Activated CD4-positive, alpha-beta T cell treated with anti-CD3 and anti-CD28 coated beads for 36 hours (primary cell): ENCODE results near the gene CHD3. TPM values are rescaled to one million over a fixed set of nuclear protein-coding genes. Genes with fewer than 3 reads are reported as not detected.

ENCODE experiments used
- ATAC-seq: fragments of 200-7000 bp; cut with Tn5 transposase; one replicate; pipeline ENCODE4 v1.10.0; 2021; ENCODE audit warnings: mild to moderate bottlenecking, moderate library complexity
- CTCF ChIA-PET: fragments of 350-600 bp; sonication (Branson Sonifier 250); formaldehyde crosslinking; loops from one replicate; lab custom pipeline; 2021; ENCODE audit warnings: antibody characterized with exemption; lab: Charles Lee
- POLR2A ChIA-PET: fragments of 350-600 bp; sonication (Branson Sonifier 250); formaldehyde crosslinking; loops from one replicate; lab custom pipeline; 2021; ENCODE audit warnings: antibody characterized with exemption, inconsistent platforms; lab: Charles Lee
- DNase-seq: peaks from one replicate; pipeline ENCODE4 v3.0.0-alpha.2; 2020
- H3K27ac Mint-ChIP-seq: one replicate; pipeline ENCODE4 v1.8.0; 2021; ENCODE audit warnings: mixed read lengths
- H3K27me3 Mint-ChIP-seq: one replicate; pipeline ENCODE4 v1.8.0; 2021; ENCODE audit warnings: mixed read lengths
- H3K36me3 Mint-ChIP-seq: one replicate; pipeline ENCODE4 v1.8.0; 2021; ENCODE audit warnings: low read depth, mixed read lengths
- H3K4me1 Mint-ChIP-seq: one replicate; pipeline ENCODE4 v1.8.0; 2021; ENCODE audit warnings: mixed read lengths
- H3K4me3 Mint-ChIP-seq: one replicate; pipeline ENCODE4 v1.8.0; 2021; ENCODE audit warnings: mild to moderate bottlenecking, moderate library complexity, mixed read lengths
- H3K9me3 Mint-ChIP-seq: one replicate; pipeline ENCODE4 v1.8.0; 2021; ENCODE audit warnings: low read depth, mixed read lengths
- intact Hi-C, 2 experiments: fragments of 100-400 bp; cut with DNase I in 1 of 2; cut with micrococcal nuclease in 1 of 2; formaldehyde crosslinking; loops; one replicate each; pipeline versions ENCODE4 v1.14.2 to v1.15.1; 2022 to 2024; cut with DNase I, micrococcal nuclease
- total RNA-seq, 2 experiments: library from RNA; stranded (reverse); gene quantifications; one replicate each; pipeline ENCODE4 v1.2.3, GENCODE V29; 2021

The CHD3 gene
- total RNA-seq, 2 experiments from 2014 or later, result 145 to 161 TPM

GRCh38 chr17:7897090-7897489, 8.5 kb downstream of the CHD3 start:
- Mint-ChIP-seq H3K27me3 (no peaks in the 10 kb centered on the region), H3K9me3 (no peaks in the 10 kb centered on the region), H3K4me1 (peaks cover 17% of the 10 kb centered on the region), H3K4me3 (no peak overlapping the region), H3K36me3 (peaks cover 77% of the 10 kb centered on the region), H3K27ac (peak overlapping the region; percentile 55)
- DNase-seq (no peak), ATAC-seq (no peak)
- CTCF ChIA-PET, result interaction anchor here (0.7 to 2.3 kb wide), 8 partner anchors 8 to 93 kb away, joined by 3 to 16 read pairs (median 6); partner anchors contain the start of genes CHD3 and KDM6B
- intact Hi-C loops, result no loop called here
- POLR2A ChIA-PET, result no interaction called here

GRCh38 chr17:7897773-7898172, 9.2 kb downstream of the CHD3 start:
- ChIA-PET CTCF (interaction anchor here (0.6 to 2.3 kb wide), 17 partner anchors 9 to 145 kb away, joined by 3 to 16 read pairs (median 4); partner anchors contain the start of genes CHD3 and KDM6B), POLR2A (no interaction called here)
- H3K4me3 Mint-ChIP-seq, result no peak overlapping the region
- no peaks in the 10 kb centered on the region for H3K9me3 Mint-ChIP-seq
- peak; percentile 33 for DNase-seq
- H3K27me3 Mint-ChIP-seq, result no peaks in the 10 kb centered on the region
- peaks cover 16% of the 10 kb centered on the region for H3K4me1 Mint-ChIP-seq
- peak overlapping the region; percentile 55 for H3K27ac Mint-ChIP-seq
- intact Hi-C loops, result no loop called here
- H3K36me3 Mint-ChIP-seq, result peaks cover 81% of the 10 kb centered on the region
- peak; percentile 82 for ATAC-seq

- H3K27ac Mint-ChIP-seq, result no peak overlapping the region
- POLR2A ChIA-PET, result no interaction called here
- ATAC-seq, result no peak
- DNase-seq, result no peak
- H3K4me1 Mint-ChIP-seq, result no peaks in the 10 kb centered on the region
- H3K27me3 Mint-ChIP-seq, result no peaks in the 10 kb centered on the region
- no peaks in the 10 kb centered on the region for H3K9me3 Mint-ChIP-seq
- CTCF ChIA-PET, result interaction anchor here (0.9 kb wide), 1 partner anchor 42 kb away, joined by 4 read pairs; no protein-coding TSS in a partner anchor
- H3K4me3 Mint-ChIP-seq, result no peak overlapping the region
- intact Hi-C loops, result no loop called here
- peaks cover 74% of the 10 kb centered on the region for H3K36me3 Mint-ChIP-seq
Observed at GRCh38 chr17:7903154-7904103, 14.8 kb downstream of the CHD3 start.

- Mint-ChIP-seq H3K4me3 (no peak overlapping the region), H3K4me1 (peaks cover 9% of the 10 kb centered on the region), H3K27ac (no peak overlapping the region), H3K27me3 (no peaks in the 10 kb centered on the region), H3K36me3 (peaks cover 55% of the 10 kb centered on the region), H3K9me3 (no peaks in the 10 kb centered on the region)
- intact Hi-C loops, result no loop called here
- POLR2A ChIA-PET, result no interaction called here
- no peak for ATAC-seq
- DNase-seq, result no peak
- CTCF ChIA-PET, result interaction anchor here (1.0 kb wide), 1 partner anchor 11 kb away, joined by 3 read pairs; no protein-coding TSS in a partner anchor
Observed at GRCh38 chr17:7909089-7909488, 20.5 kb downstream of the CHD3 start.

GRCh38 chr17:7910281-7910680, 21.7 kb downstream of the CHD3 start:
- intact Hi-C loops, result no loop called here
- DNase-seq (no peak), ATAC-seq (no peak)
- Mint-ChIP-seq H3K27me3 (no peaks in the 10 kb centered on the region), H3K4me1 (peaks cover 17% of the 10 kb centered on the region), H3K27ac (no peak overlapping the region), H3K36me3 (peaks cover 48% of the 10 kb centered on the region), H3K9me3 (no peaks in the 10 kb centered on the region), H3K4me3 (no peak overlapping the region)
- ChIA-PET CTCF (interaction anchor here (1.3 to 8.5 kb wide), 2 partner anchors 22 to 80 kb away, joined by 3 to 58 read pairs; partner anchors contain the start of genes CNTROB, KCNAB3 and TRAPPC1), POLR2A (no interaction called here)

- no peak overlapping the region for H3K4me3 Mint-ChIP-seq
- no peak overlapping the region for H3K27ac Mint-ChIP-seq
- intact Hi-C loops, result no loop called here
- H3K9me3 Mint-ChIP-seq, result no peaks in the 10 kb centered on the region
- no peaks in the 10 kb centered on the region for H3K27me3 Mint-ChIP-seq
- ChIA-PET POLR2A (no interaction called here), CTCF (interaction anchor here (1.0 to 8.5 kb wide), 3 partner anchors 20 to 79 kb away, joined by 3 to 58 read pairs (median 3); partner anchors contain the start of genes CNTROB, KCNAB3 and TRAPPC1)
- DNase-seq (no peak), ATAC-seq (no peak)
- H3K4me1 Mint-ChIP-seq, result peaks cover 19% of the 10 kb centered on the region
- peaks cover 45% of the 10 kb centered on the region for H3K36me3 Mint-ChIP-seq
Observed at GRCh38 chr17:7910711-7911110, 22.1 kb downstream of the CHD3 start.

- CTCF ChIA-PET, result interaction anchor here (1.0 to 8.5 kb wide), 4 partner anchors 20 to 149 kb away, joined by 3 to 58 read pairs (median 38); partner anchors contain the start of genes CNTROB, KCNAB3 and TRAPPC1
- peaks cover 19% of the 10 kb centered on the region for H3K4me1 Mint-ChIP-seq
- H3K27ac Mint-ChIP-seq, result no peak overlapping the region
Observed at GRCh38 chr17:7911116-7911515, 22.5 kb downstream of the CHD3 start.

GRCh38 chr17:7912927-7913524, 24.4 kb downstream of the CHD3 start:
- Mint-ChIP-seq H3K36me3 (peaks cover 37% of the 10 kb centered on the region), H3K4me3 (no peak overlapping the region), H3K9me3 (no peaks in the 10 kb centered on the region), H3K27me3 (no peaks in the 10 kb centered on the region), H3K4me1 (peaks cover 27% of the 10 kb centered on the region), H3K27ac (peak overlapping the region; percentile 75)
- peak; percentile 55 for DNase-seq
- intact Hi-C loops, result loop anchor here (1.0 to 2.0 kb wide), 5 partner anchors 38 to 144 kb away; no protein-coding TSS in a partner anchor
- peak; percentile 60 for ATAC-seq
- POLR2A ChIA-PET, result interaction anchor here (0.7 to 1.6 kb wide), 2 partner anchors 19 to 454 kb away, joined by 4 to 6 read pairs; partner anchors contain the start of genes CNTROB and TRAPPC1
- CTCF ChIA-PET, result interaction anchor here (0.6 to 8.5 kb wide), 24 partner anchors 12 to 869 kb away, joined by 3 to 58 read pairs (median 4); partner anchors contain the start of genes CNTROB, GUCY2D, KCNAB3 and NAA38

More at GRCh38 chr17:7911116-7911515, 22.5 kb downstream of the CHD3 start:
- intact Hi-C loops, result no loop called here
- Mint-ChIP-seq H3K27me3 (no peaks in the 10 kb centered on the region), H3K9me3 (no peaks in the 10 kb centered on the region), H3K4me3 (no peak overlapping the region), H3K36me3 (peaks cover 44% of the 10 kb centered on the region)
- POLR2A ChIA-PET, result interaction anchor here (1.2 kb wide), 1 partner anchor 80 kb away, joined by 3 read pairs; no protein-coding TSS in a partner anchor
- no peak for ATAC-seq
- no peak for DNase-seq

GRCh38 chr17:7915179-7915610, 26.6 kb downstream of the CHD3 start:
- DNase-seq, result no peak
- peak; percentile 39 for ATAC-seq
- Mint-ChIP-seq H3K27ac (peak overlapping the region; percentile 82), H3K9me3 (no peaks in the 10 kb centered on the region), H3K36me3 (peaks cover 24% of the 10 kb centered on the region), H3K27me3 (no peaks in the 10 kb centered on the region), H3K4me1 (peaks cover 27% of the 10 kb centered on the region), H3K4me3 (peak overlapping the region; percentile 86)
- intact Hi-C loops, result loop anchor here (1.0 to 2.0 kb wide), 4 partner anchors 17 to 80 kb away; partner anchors contain the start of genes CNTROB (in 2 of the 2), KDM6B (in 1 of the 2) and NAA38 (in 1 of the 2)
- ChIA-PET POLR2A (interaction anchor here (1.3 to 3.5 kb wide), 2 partner anchors 18 to 126 kb away, joined by 3 to 25 read pairs; partner anchors contain the start of genes CNTROB and TRAPPC1), CTCF (interaction anchor here (0.6 to 8.5 kb wide), 13 partner anchors 17 to 383 kb away, joined by 3 to 61 read pairs (median 5); partner anchors contain the start of genes CNTROB, CYB5D1, KCNAB3 and NAA38)

GRCh38 chr17:7915611-7916384, 27.2 kb downstream of the CHD3 start, which contains the start of gene RNF227:
RNF227 (minus strand) TSS chr17:7916289; CDS start chr17:7916195, 94 bp downstream.
- peaks cover 18% of the 10 kb centered on the region for H3K36me3 Mint-ChIP-seq
- no peaks in the 10 kb centered on the region for H3K27me3 Mint-ChIP-seq
- no peaks in the 10 kb centered on the region for H3K9me3 Mint-ChIP-seq
- peak within 1 kb of the TSS; percentile 82 for H3K27ac Mint-ChIP-seq
- POLR2A ChIA-PET, result interaction anchor here (0.9 to 3.5 kb wide), 4 partner anchors 17 to 126 kb away, joined by 3 to 25 read pairs (median 3); partner anchors contain the start of genes CNTROB and TRAPPC1
- peak; percentile 88 for ATAC-seq
- peak within 1 kb of the TSS; percentile 86 for H3K4me3 Mint-ChIP-seq
- intact Hi-C loops, result loop anchor here (1.0 to 2.0 kb wide), 4 partner anchors 17 to 81 kb away; partner anchors contain the start of genes CNTROB (in 2 of the 2), KDM6B (in 1 of the 2) and NAA38 (in 1 of the 2)
- DNase-seq, result peak; percentile 95
- CTCF ChIA-PET, result interaction anchor here (0.6 to 8.5 kb wide), 23 partner anchors 16 to 383 kb away, joined by 3 to 61 read pairs (median 4); partner anchors contain the start of genes CNTROB, CYB5D1, KCNAB3 and NAA38
- peaks cover 27% of the 10 kb centered on the region for H3K4me1 Mint-ChIP-seq
